Activated CD8-positive, alpha-beta memory T cell treated with anti-CD3 and anti-CD28 coated beads, Interleukin-2, amount 50 U/mL, for 4 hours (primary cell): Measurements from ENCODE around the gene GMPS.
"Not testable (repeated sequence)": the region's sequence is repeated elsewhere in the genome, so short reads cannot be mapped to it uniquely, and the experiment has no call there.

ENCODE experiments used
- DNase-seq: peaks from one replicate; pipeline ENCODE4 v3.0.0-alpha.2; 2020

Gene GMPS

GRCh38 chr3:155872904-155873646 lies 2.6 kb downstream of the GMPS start:
- no peak for DNase-seq

GRCh38 chr3:155876037-155876436 lies 5.6 kb downstream of the GMPS start:
- no peak for DNase-seq

GRCh38 chr3:155876503-155876902 lies 6.1 kb downstream of the GMPS start:
- DNase-seq, result no peak

- DNase-seq, result no peak
Measured at GRCh38 chr3:155880286-155880685, 9.8 kb downstream of the GMPS start.

GRCh38 chr3:155884292-155884691 lies 13.8 kb downstream of the GMPS start:
- DNase-seq, result no peak

GRCh38 chr3:155885292-155885691 lies 14.8 kb downstream of the GMPS start:
- no peak for DNase-seq

- not testable (repeated sequence) for DNase-seq
Measured at GRCh38 chr3:155886348-155886747, 15.9 kb downstream of the GMPS start.

GRCh38 chr3:155886915-155887314 lies 16.5 kb downstream of the GMPS start:
- DNase-seq, result no peak

GRCh38 chr3:155889212-155889611 lies 18.8 kb downstream of the GMPS start:
- DNase-seq, result no peak

GRCh38 chr3:155889952-155890351 lies 19.5 kb downstream of the GMPS start:
- DNase-seq, result no peak

- DNase-seq, result no peak
Measured at GRCh38 chr3:155890671-155891190, 20.3 kb downstream of the GMPS start.

- no peak for DNase-seq
Measured at GRCh38 chr3:155891321-155891720, 20.9 kb downstream of the GMPS start.

- DNase-seq, result no peak
Measured at GRCh38 chr3:155895379-155895900, 25.0 kb downstream of the GMPS start.

GRCh38 chr3:155906900-155907299 lies 36.5 kb downstream of the GMPS start:
- DNase-seq, result no peak

- no peak for DNase-seq
Measured at GRCh38 chr3:155908086-155908485, 37.6 kb downstream of the GMPS start.

- DNase-seq, result no peak
Measured at GRCh38 chr3:155908605-155909004, 38.2 kb downstream of the GMPS start.

- no peak for DNase-seq
Measured at GRCh38 chr3:155912090-155912489, 41.6 kb downstream of the GMPS start.

- DNase-seq, result no peak
Measured at GRCh38 chr3:155912579-155913190, 42.2 kb downstream of the GMPS start.

GRCh38 chr3:155917781-155918180 lies 47.3 kb downstream of the GMPS start:
- DNase-seq, result no peak

- DNase-seq, result no peak
Measured at GRCh38 chr3:155919728-155920127, 49.3 kb downstream of the GMPS start.

GRCh38 chr3:155921486-155921885 lies 51.0 kb downstream of the GMPS start:
- DNase-seq, result no peak

GRCh38 chr3:155934230-155934629 lies 63.8 kb downstream of the GMPS start:
- DNase-seq, result no peak

- DNase-seq, result no peak
Measured at GRCh38 chr3:155938409-155938808, 68.0 kb downstream of the GMPS start.

- DNase-seq, result no peak
Measured at GRCh38 chr3:155941354-155941753, 70.9 kb downstream of the GMPS start.
